OCI-M1 (cell line): ENCODE measurements around the gene FBXL15.

Experiments used
- DNase-seq: peaks from one replicate; lab custom pipeline; 2025; lab: John Stamatoyannopoulos, UW

Gene FBXL15

DNA sequence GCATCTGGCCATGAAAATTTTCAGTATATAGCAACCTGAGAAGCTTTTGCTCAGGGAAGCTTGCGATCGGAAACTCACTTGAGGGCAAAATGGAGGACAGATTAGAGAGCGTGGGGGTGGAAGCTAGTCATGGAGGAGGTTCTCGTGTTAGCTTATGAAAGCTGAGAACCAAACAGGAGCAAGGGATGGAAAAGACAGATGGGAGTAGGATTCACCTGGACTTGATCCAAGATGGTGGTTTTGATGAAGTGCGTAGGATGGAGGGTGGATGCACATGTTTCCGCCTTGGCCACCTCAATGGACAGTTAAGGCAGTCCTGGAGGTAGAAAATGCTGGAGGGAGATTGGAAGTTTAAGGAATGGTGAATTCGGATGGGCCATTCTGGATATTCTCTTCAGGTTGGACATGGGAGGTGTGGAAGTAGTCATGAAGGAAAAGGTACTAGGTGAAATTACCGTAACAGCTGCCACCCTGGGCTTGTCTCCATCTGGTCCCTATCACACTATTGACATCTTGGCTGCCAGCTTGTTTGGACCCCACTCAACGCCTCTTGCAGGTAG is 37.0 kb downstream of the FBXL15 start:
- no peak for DNase-seq

- no peak for DNase-seq
Observed at GRCh38 chr10:102458656-102459055, 38.0 kb downstream of the FBXL15 start.

GRCh38 chr10:102460836-102461186 is 40.2 kb downstream of the FBXL15 start:
- no peak for DNase-seq

- DNase-seq, result peak; percentile 98
Observed at GRCh38 chr10:102461187-102462054, 40.8 kb downstream of the FBXL15 start.

- DNase-seq, result no peak
Observed at GRCh38 chr10:102462512-102463054, 41.9 kb downstream of the FBXL15 start.

GRCh38 chr10:102463983-102464382 is 43.3 kb downstream of the FBXL15 start:
- DNase-seq, result no peak

- no peak for DNase-seq
Observed at GRCh38 chr10:102465466-102465865, 44.8 kb downstream of the FBXL15 start.

GRCh38 chr10:102467318-102467717 is 46.7 kb downstream of the FBXL15 start:
- DNase-seq, result no peak

DNA sequence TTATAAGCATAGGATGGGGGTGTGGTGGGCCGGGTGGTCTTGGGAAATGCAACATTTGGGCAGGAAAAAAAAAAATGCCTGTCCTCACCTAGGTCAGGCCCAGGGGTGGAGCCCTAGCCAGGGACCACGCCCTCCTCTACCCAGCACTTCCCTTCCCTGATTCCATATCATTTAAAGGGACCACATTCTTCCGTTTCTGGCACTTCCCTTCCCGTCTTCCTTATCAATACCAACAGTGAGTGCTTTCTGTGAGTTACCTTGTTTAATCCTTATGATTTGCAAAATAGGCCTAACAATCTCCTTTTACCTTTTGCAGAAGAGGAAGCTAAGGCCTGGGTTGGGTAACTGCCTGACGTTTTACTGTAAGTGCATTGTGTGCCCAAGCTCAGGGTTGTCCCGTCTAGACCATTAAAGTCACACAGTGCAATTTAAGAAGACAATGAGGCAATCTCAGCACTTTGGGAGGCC is 47.4 kb downstream of the FBXL15 start:
- peak; percentile 87 for DNase-seq

- DNase-seq, result no peak
Observed at GRCh38 chr10:102468683-102469082, 48.0 kb downstream of the FBXL15 start.

GRCh38 chr10:102470579-102471546 is 50.2 kb downstream of the FBXL15 start:
- DNase-seq, result no peak
